Middle frontal gyrus (tissue), 1 donor: ENCODE results near the gene GAS2L2.

ENCODE experiments used
- DNase-seq: peaks from one replicate; pipeline ENCODE4 v3.0.0-alpha.2; 2015; ENCODE audit warnings: low spot score; ENCODE audit errors: extremely low spot score

Gene GAS2L2

GRCh38 chr17:35747540-35748017 is 5.5 kb downstream of the GAS2L2 start:
- peak; percentile 72 for DNase-seq

- no peak for DNase-seq
Measured at GRCh38 chr17:35745749-35746320, 7.2 kb downstream of the GAS2L2 start.

GRCh38 chr17:35745246-35745645 is 7.8 kb downstream of the GAS2L2 start:
- no peak for DNase-seq

- DNase-seq: no peak
Measured at GRCh38 chr17:35744830-35745229, 8.2 kb downstream of the GAS2L2 start.

GRCh38 chr17:35743626-35744328 is 9.3 kb downstream of the GAS2L2 start:
- no peak for DNase-seq

GRCh38 chr17:35742896-35743477 is 10.1 kb downstream of the GAS2L2 start:
- DNase-seq: no peak

- no peak for DNase-seq
Measured at GRCh38 chr17:35742496-35742895, 10.5 kb downstream of the GAS2L2 start.

- DNase-seq: no peak
Measured at GRCh38 chr17:35740997-35741931, 11.8 kb downstream of the GAS2L2 start.

- no peak for DNase-seq
Measured at GRCh38 chr17:35740216-35740615, 12.8 kb downstream of the GAS2L2 start.

- DNase-seq: no peak
Measured at GRCh38 chr17:35738519-35739133, 14.4 kb downstream of the GAS2L2 start.

GRCh38 chr17:35736236-35736635 is 16.8 kb downstream of the GAS2L2 start:
- no peak for DNase-seq

GRCh38 chr17:35735036-35735805 is 17.8 kb downstream of the GAS2L2 start:
- no peak for DNase-seq

- no peak for DNase-seq
Measured at GRCh38 chr17:35734396-35734795, 18.6 kb downstream of the GAS2L2 start.

GRCh38 chr17:35733366-35733765 is 19.7 kb downstream of the GAS2L2 start:
- no peak for DNase-seq

- no peak for DNase-seq
Measured at GRCh38 chr17:35732806-35733136, 20.3 kb downstream of the GAS2L2 start.

GRCh38 chr17:35731917-35732805 is 20.9 kb downstream of the GAS2L2 start:
- no peak for DNase-seq

- no peak for DNase-seq
Measured at GRCh38 chr17:35731239-35731916, 21.7 kb downstream of the GAS2L2 start, which contains the start of gene RASL10B. TSS of gene RASL10B (plus strand) at chr17:35731639. CDS start at chr17:35735185, 3,546 bp downstream.

- DNase-seq: no peak
Measured at GRCh38 chr17:35730400-35731005, 22.5 kb downstream of the GAS2L2 start.
